ENCODE measurements around the gene COL5A1. TPM values are rescaled to one million over a fixed set of nuclear protein-coding genes. Genes with fewer than 3 reads are reported as not detected.
"Not testable (repeated sequence)": the region's sequence is repeated elsewhere in the genome, so short reads cannot be mapped to it uniquely, and the experiment has no call there.

The COL5A1 gene
- total RNA-seq, 6 experiments from 2014 or later, result 196 to 308 (median 225) TPM

GRCh38 chr9:134640506-134641172 lies 964 bp upstream of the COL5A1 start:
- TF ChIP-seq CTCF (IDR thresholded peaks at IDR 0.05), result no peak
- Mint-ChIP-seq H3K27me3 (ENCODE audit: insufficient read depth) (peaks cover 7% of the 10 kb centered on the region), H3K27ac (peak overlapping the region; percentile 91), H3K36me3 (ENCODE audit: low read depth) (peaks cover 21% of the 10 kb centered on the region), H3K9me3 (no peaks in the 10 kb centered on the region), H3K4me1 (ENCODE audit: low read depth) (peaks cover 27% of the 10 kb centered on the region), H3K4me3 (peak overlapping the region; percentile 88)
- DNase-seq, result no peak

GRCh38 chr9:134641990-134642384 lies 384 bp downstream of the COL5A1 start:
- Mint-ChIP-seq H3K4me3 (peak overlapping the region; percentile 97), H3K27ac (peak overlapping the region; percentile 94), H3K9me3 (no peaks in the 10 kb centered on the region), H3K27me3 (ENCODE audit: insufficient read depth) (peaks cover 10% of the 10 kb centered on the region), H3K4me1 (ENCODE audit: low read depth) (peaks cover 41% of the 10 kb centered on the region), H3K36me3 (ENCODE audit: low read depth) (peaks cover 28% of the 10 kb centered on the region)
- DNase-seq, result no peak
- no peak for TF ChIP-seq CTCF (IDR thresholded peaks at IDR 0.05)

GRCh38 chr9:134642385-134643181 lies 980 bp downstream of the COL5A1 start:
- Mint-ChIP-seq H3K27me3 (ENCODE audit: insufficient read depth) (peaks cover 10% of the 10 kb centered on the region), H3K36me3 (ENCODE audit: low read depth) (peaks cover 34% of the 10 kb centered on the region), H3K4me1 (ENCODE audit: low read depth) (peaks cover 47% of the 10 kb centered on the region), H3K4me3 (peak overlapping the region; percentile 97), H3K27ac (peak overlapping the region; percentile 94), H3K9me3 (no peaks in the 10 kb centered on the region)
- TF ChIP-seq CTCF (IDR thresholded peaks at IDR 0.05), result peak; percentile 71
- peak; percentile 79 for DNase-seq

- Mint-ChIP-seq H3K9me3 (no peaks in the 10 kb centered on the region), H3K27ac (peak overlapping the region; percentile 94), H3K36me3 (ENCODE audit: low read depth) (peaks cover 39% of the 10 kb centered on the region), H3K27me3 (ENCODE audit: insufficient read depth) (peaks cover 15% of the 10 kb centered on the region), H3K4me3 (peak overlapping the region; percentile 97), H3K4me1 (ENCODE audit: low read depth) (peaks cover 53% of the 10 kb centered on the region)
- TF ChIP-seq CTCF (IDR thresholded peaks at IDR 0.05), result no peak
- peak; percentile 59 for DNase-seq
Measured at GRCh38 chr9:134643222-134643671, 1.6 kb downstream of the COL5A1 start.

- Mint-ChIP-seq H3K27me3 (ENCODE audit: insufficient read depth) (peaks cover 20% of the 10 kb centered on the region), H3K4me3 (peak overlapping the region; percentile 92), H3K36me3 (ENCODE audit: low read depth) (peaks cover 45% of the 10 kb centered on the region), H3K4me1 (ENCODE audit: low read depth) (peaks cover 64% of the 10 kb centered on the region), H3K27ac (peak overlapping the region; percentile 91)
- not testable (repeated sequence) for DNase-seq, H3K9me3 Mint-ChIP-seq
Measured at GRCh38 chr9:134644401-134644724, 2.8 kb downstream of the COL5A1 start.
